GM10248 (cell line): ENCODE measurements around the gene CD7.

Source experiments
- CTCF ChIA-PET: fragments of 300-600 bp; sonication (Branson Sonifier 250); formaldehyde crosslinking; extraction: SDS; loops from one replicate; lab custom pipeline; 2021; ENCODE audit warnings: antibody characterized with exemption; lab: Yijun Ruan, JAX
- POLR2A ChIA-PET: fragments of 350-650 bp; sonication (Branson Sonifier 250); formaldehyde crosslinking; extraction: SDS; loops from one replicate; lab custom pipeline; 2020; ENCODE audit warnings: antibody characterized with exemption; lab: Yijun Ruan, JAX
- DNase-seq: peaks from one replicate; pipeline ENCODE4 v3.0.0; 2012; ENCODE audit errors: extremely low spot score
- TF ChIP-seq, protein P1 (sequence below): IDR thresholded peaks from 2 replicates; pipeline ENCODE4 v1.5.1; 2012; ENCODE audit warnings: mild to moderate bottlenecking, low read depth; ENCODE audit errors: extremely low read depth, missing control alignments, control extremely low read depth

CD7 gene

DNA sequence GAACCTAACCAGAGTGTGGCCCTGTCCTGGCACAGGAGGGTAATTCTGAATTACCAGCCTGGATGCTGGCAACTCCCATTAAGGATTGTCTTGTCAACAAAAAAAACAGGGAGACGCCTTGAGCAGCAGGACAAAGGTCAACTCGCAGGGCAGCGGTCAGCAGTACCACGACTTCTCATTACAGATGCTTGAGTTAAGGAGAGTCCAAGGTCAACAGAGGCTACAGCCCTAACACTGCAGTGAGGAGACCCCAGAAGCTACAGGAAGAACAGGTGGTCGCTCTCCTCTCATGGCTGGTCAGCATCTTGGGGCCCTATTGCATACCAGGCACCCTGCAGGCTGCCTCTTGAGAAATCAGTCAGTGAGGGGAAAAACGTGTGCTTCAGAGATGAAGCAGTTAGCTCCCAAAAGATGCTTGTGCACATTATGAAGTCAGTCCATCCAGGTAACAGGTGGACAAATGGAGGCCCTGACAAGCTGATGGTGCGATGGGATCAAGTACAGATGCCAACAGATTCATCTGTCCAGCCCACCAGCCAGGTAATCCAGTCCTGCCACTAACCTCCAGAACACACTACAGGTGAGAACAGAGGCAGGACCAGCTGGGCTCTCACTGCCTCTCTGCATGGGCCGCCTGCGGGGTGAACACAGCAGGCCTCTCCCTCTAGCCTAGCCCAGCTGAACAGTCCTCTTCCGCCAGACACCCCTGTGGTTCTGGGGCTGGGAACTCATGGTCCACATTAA, 48.1 kb downstream of the CD7 start:
- TF ChIP-seq, protein P1, sequence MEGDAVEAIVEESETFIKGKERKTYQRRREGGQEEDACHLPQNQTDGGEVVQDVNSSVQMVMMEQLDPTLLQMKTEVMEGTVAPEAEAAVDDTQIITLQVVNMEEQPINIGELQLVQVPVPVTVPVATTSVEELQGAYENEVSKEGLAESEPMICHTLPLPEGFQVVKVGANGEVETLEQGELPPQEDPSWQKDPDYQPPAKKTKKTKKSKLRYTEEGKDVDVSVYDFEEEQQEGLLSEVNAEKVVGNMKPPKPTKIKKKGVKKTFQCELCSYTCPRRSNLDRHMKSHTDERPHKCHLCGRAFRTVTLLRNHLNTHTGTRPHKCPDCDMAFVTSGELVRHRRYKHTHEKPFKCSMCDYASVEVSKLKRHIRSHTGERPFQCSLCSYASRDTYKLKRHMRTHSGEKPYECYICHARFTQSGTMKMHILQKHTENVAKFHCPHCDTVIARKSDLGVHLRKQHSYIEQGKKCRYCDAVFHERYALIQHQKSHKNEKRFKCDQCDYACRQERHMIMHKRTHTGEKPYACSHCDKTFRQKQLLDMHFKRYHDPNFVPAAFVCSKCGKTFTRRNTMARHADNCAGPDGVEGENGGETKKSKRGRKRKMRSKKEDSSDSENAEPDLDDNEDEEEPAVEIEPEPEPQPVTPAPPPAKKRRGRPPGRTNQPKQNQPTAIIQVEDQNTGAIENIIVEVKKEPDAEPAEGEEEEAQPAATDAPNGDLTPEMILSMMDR = no peak
- CTCF ChIA-PET = interaction anchor here (0.7 to 1.3 kb wide), 3 partner anchors 10 to 52 kb away, joined by 3 read pairs; no protein-coding TSS in a partner anchor
- DNase-seq = no peak
- POLR2A ChIA-PET = interaction anchor here (0.6 kb wide), 1 partner anchor 32 kb away, joined by 5 read pairs; no protein-coding TSS in a partner anchor

DNA sequence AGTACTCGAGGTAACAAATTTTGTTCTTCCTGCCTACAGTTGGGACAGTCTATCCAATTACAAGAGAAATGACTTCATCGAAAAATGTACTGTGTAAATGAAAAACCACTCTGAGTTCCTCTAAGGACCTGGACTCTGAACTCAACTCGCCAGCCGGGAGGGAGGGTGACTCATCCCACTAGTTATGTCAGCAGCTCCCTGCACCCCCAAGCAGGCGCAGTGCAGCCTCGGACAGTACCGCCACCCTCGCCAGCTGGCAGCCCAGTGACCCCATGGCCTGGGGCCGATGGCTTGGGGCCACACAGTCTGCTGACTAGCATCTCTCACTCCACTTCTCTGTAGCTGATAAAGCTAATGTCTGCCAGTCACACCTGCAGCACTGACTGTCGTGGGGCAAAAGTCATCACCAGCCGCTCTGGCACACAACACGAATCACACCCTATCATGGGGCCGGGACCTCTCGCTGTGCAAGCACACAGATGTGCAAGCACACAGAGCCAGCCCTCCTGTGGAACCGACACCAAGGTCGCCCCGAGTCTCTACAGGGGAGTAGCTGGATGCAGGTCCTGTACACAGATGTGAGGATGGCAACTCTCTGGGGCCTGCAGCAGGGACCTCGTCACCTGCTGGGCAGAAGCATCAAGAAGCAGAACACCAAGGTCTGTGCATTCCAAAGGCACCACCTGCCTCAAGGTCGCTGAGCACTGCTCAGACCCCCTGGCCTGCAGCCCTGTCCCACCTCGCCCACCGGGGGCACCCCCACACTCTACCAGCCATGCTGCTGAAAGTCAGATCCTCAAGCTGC, 49.6 kb downstream of the CD7 start:
- POLR2A ChIA-PET = no interaction called here

DNA sequence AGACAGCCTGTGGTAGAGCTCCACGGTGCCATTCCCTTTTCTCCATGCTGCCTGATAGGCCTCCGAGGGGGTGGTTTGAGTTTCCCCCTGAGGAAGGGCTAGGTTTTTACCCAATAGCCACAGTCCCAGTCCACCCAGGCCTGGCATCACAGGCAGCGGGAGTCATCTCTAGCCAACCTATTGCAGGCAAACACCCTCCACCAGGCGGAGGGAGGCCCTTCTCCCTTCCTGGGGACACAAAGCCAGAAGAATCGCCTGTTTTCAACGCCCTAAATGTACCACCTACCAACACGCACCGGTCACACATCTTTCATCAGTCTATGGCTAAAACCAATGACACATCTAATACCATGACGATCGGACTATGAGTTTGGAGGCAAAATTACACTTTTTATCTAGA, 51.3 kb downstream of the CD7 start:
- TF ChIP-seq, protein P1 = no peak
- ChIA-PET POLR2A (no interaction called here), CTCF (no interaction called here)
- DNase-seq = no peak

More for the DNA sequence above, 49.6 kb downstream of the CD7 start:
- TF ChIP-seq, protein P1 = no peak
- CTCF ChIA-PET = interaction anchor here (1.1 kb wide), 1 partner anchor 26 kb away, joined by 3 read pairs; no protein-coding TSS in a partner anchor
- DNase-seq = no peak
